HG03280 (cell line): Measurements from ENCODE around the gene DMBX1.

Source experiments
- ATAC-seq: cut with Tn5 transposase; IDR thresholded peaks from one replicate; pipeline ENCODE4 v1.9.1; 2021; ENCODE audit warnings: mild to moderate bottlenecking, moderate library complexity; ENCODE audit not compliant: unreplicated experiment

The DMBX1 gene

GRCh38 chr1:46458846-46459245 is 30.8 kb upstream of the DMBX1 start:
- no peak for ATAC-seq

DNA sequence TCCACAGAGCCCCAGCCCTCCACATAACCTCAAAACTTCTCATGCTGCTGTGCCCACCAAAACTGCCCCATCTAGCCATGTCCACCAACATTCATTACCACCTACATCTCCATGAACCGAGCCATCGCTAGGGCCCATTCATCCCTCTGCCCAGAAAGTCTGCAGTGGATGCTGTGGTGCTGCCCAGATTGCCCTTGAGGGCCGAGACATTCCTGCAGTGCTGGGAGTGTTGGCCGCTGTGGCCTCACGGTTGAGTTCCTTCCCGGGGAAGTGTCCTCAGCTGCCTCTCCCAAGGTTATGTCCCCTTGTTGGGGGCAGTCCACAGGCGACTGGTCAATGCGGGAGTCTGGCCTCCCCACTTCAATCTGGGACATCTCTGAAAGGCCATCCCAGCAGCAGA is 30.3 kb upstream of the DMBX1 start:
- no peak for ATAC-seq

DNA sequence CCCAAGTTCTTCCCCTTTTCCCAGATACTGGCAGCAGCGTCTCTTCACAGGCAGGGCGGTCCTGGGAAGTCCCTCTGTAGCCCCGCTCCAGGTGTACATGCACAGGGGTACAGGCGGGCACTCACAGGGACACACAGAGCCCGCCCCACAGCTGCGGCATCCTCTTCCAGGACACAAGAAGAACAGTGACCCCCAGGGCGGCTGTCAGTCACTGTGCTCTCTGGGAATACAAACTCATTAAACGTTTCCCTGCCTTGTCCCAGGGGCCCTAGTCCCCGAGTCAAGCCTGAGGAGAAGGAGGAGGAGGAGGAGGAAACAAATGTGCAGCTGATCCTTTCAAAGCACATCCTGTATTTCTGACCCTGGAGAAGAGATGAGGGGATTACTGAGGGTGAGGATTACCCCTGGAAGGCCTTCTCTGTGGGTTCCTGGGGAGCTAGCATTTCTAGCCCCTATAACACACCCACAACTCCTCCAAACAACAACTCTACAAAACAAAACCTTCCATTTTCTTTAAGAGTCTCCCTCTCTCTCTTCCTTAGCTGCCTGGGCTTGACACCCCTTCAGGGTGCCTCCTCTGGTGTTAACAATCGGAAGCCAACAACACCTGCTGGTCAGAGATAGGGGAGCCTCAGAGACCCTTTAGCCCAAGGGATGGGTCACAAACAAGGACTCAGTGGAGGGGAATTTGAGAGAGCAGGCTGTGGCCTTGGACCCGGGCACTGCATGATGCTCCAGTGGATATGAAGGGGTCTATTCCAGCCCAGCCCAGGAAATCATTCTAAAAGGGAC is 28.4 kb upstream of the DMBX1 start:
- ATAC-seq = no peak

DNA sequence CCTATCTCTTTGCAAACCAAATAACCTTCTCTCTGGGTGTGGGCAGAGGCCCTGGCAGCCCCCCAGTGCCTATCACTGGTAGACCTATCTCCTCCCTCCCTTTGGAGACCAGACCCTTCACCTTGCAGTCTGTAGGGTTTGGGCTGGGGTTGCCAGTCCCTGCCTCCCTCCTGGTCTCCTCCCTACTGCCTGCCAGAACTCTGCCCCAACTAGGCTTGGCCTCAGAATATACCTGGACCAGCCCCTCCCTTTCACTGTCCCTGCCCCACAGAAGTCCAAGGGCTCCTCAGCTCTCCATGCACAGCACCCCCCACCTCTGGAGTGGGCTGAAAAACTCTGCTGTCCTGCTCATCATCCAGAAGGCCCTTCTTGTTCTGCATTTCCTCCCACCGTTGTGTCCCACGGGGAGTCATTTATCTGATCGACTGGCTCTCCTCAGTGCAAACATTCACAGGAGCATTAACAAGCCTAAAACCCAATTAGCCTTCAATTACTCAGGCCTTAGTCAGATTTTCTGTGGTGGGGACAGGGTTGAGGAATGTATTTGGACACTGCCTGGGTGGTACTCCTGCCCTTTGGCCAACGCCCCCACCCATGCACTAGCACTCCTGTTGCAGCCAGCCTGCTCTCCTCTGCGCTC is 27.7 kb upstream of the DMBX1 start:
- ATAC-seq = no peak

- ATAC-seq = no peak
Observed at GRCh38 chr1:46464013-46464548, 25.6 kb upstream of the DMBX1 start.

DNA sequence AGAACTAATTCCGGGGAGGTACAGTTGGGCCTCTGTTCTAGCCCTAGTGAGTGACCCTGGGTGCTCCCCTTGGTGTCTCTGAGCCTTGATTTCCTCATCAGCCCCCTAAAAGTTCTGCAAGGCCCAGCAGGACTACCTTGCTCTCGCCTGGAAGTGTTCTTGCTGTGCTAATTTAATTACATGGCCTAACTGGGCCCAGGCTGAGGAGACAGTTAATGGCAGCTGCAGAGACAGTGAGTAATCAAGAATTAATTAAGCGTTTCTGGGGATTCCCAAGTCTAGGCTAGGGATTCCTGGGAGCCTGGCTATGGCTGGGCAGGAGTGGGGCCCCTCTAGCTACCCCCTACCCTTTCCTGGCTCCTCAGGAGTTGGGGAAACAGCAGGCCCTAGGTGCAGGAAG is 24.7 kb upstream of the DMBX1 start:
- no peak for ATAC-seq

- no peak for ATAC-seq
Observed at GRCh38 chr1:46465981-46466476, 23.6 kb upstream of the DMBX1 start.

GRCh38 chr1:46466477-46467182 is 23.0 kb upstream of the DMBX1 start:
- ATAC-seq = no peak

- no peak for ATAC-seq
Observed at GRCh38 chr1:46467183-46467504, 22.5 kb upstream of the DMBX1 start.

DNA sequence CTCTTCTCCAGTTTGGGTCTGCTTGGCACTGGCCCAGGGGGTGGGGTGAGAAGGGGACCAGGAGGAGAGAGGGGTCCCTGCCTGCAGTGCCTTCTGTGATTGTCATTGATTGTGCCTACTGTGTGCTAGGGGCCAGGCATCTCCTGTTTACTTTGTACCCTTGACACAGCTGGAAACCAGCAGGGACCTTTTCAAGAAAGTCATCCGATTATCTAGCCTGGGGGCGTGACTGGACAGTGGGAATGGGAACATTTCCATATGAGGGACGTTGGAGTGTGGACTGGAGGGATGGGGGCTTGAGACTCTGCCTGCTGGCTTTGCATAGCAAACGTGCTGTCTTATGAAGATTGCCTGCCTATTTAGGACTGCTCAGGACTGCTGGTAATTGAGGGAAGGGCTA is 19.8 kb upstream of the DMBX1 start:
- no peak for ATAC-seq

GRCh38 chr1:46471848-46472492 is 17.7 kb upstream of the DMBX1 start:
- ATAC-seq = no peak

DNA sequence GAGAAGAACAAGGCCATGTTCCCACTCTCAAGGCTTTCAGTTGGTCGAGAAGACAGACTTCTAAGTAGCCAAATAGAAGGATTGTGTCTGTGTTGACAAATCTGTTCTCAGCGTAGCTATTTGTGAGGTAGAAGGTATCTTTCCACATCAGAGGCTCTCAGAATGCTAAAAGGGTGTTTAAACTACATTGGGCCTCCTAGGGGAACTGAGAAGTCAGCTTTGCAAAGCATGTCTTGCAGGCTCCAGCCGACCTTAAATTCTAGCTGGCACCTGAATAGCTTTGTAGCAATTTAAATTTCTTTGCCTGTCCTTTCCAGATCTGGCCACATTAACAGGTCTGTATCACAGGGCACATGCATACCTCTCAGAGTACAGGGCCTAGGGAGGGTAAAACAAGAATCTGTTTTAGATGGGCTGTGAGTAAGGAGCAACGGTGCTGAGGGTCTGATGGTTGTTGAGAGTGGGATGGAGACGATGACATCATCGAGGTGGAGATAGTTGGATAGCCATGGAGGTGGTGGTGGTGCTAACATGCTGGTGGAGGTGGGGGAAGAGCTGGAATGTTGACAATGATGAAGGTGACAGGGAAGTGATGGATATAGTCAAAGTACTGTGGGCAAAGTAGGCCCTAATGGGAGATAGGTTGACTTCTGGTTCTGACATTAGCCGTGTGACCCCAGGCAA is 17.0 kb upstream of the DMBX1 start:
- ATAC-seq = no peak

DNA sequence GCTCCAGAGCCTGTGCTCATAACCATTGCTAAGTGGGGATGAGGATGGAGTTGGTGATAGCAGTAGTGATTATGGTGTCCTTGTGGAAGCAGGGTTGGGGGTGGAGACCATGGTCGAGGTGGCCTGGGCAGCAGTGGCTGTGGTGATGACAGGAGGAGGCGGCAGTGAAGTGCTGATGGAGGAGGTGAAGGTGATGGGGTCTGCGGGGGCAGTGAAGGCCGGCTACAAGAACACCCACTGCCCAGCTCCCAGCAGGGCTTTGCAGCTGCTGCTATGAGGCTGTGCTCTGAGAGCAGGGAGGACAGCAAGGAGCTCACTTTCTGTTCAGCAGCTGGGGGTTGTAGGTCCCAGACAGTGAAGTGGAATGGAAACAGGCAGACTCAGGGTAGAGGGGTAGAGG is 15.6 kb upstream of the DMBX1 start:
- no peak for ATAC-seq

- ATAC-seq = no peak
Observed at GRCh38 chr1:46474570-46474969, 15.1 kb upstream of the DMBX1 start.

GRCh38 chr1:46476673-46477072 is 13.0 kb upstream of the DMBX1 start:
- no peak for ATAC-seq

GRCh38 chr1:46477153-46477929 is 12.3 kb upstream of the DMBX1 start:
- ATAC-seq = peak; percentile 74

DNA sequence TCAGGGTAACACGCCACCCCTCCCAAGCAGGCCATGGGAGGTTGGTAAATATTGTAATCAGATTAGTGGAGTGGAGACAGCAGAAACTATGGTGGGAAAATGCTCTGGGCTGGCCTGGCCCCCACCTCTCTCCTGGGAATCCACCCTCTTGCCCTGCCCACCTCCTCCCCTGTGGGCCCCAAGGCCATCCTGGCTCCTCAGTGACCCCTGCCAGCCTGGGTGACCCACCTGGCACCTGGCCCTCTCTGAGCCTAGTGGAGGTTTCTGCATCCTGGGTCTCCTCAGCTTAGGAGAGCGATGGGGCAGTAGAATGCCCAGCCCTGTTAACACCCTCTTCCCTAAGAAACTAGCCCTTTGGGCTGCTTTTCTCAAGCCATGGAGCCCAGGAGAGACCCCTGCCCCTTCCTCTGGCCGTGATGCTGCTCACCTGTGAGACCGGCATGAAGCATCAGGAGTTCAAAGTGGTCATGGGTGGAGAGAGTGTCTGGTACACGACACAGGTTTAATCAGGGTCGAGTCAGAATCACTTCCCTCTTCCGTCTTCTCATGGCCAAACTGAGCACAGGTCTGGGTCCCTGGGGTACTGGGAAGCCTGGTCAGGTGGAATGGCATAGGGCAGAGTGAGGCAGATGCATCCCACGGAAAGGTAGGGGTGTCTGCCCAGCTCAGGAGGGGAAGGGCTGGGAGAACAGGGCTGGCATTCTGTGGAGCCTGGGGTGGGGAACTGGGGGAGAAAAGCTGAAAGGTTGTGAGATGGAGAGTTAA is 10.7 kb upstream of the DMBX1 start:
- ATAC-seq = no peak

- ATAC-seq = no peak
Observed at GRCh38 chr1:46479744-46480350, 9.8 kb upstream of the DMBX1 start.
